D721Med (cell line): ENCODE measurements around the gene ARHGEF16.

ENCODE experiments used
- DNase-seq: peaks from one replicate; pipeline ENCODE4 v3.0.0; 2011; ENCODE audit warnings: low spot score; ENCODE audit not compliant: insufficient read length
- FAIRE-seq: peaks from 2 replicates; lab custom pipeline; 2011; peaks lifted over from hg19 to GRCh38; lab: Jason Lieb, UNC
- TF ChIP-seq, protein P1 (sequence below): IDR thresholded peaks from 2 replicates; pipeline ENCODE4 v1.5.1; 2012; ENCODE audit warnings: mild to moderate bottlenecking, control low read depth; ENCODE audit not compliant: insufficient read depth; ENCODE audit errors: missing control alignments

Gene ARHGEF16

DNA sequence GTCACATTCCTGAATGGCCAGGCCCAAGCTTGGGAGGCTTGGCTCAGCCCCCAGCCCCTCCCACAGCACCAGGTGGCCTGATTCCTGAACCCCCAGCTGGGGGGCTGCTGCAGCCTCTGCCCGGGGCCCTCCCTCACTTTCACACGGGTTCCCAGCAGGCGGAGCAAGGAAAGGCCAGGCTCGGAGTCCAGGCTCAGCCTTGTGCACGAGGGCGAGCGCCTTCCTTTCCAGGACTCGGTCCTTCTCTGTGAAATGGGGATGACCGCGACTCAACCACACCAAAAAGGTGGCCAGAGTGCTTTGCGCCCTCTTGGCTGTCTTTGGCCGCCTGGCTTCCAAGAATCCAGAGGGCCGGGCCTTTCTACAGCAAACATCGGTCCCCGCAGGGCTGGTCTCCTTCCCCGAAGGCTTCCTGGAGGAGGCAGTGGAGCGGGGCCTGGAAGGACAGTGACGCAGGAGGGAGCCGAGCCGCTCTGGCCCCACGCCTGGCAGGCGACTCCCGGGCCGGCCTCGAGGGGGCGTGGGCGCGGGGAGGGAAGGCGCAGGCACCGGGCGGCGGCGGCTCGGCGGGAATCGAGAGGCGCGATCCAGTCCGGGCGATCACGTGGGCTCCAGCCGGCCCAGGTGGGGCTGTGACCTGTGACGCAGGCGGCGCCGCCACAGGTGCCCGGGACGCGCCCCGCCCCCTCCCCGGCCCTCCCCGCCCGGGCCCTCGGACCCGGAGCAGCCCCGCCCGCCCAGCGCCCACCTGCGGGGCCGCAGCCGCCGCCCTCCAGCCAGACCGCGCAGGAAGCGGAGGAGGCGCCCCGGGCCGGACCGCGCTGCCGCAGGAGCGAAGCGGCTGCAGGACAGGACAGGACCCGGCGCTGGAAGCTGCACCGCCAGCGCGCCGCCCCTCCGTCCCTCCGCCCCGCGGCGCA lies at the start of gene ARHGEF16:
Gene ARHGEF16, plus strand, starts transcription at position 775 of the 920 bp plus-strand sequence. CDS start 8,420 bp downstream, outside the sequence.
- DNase-seq (no peak), FAIRE-seq (no peak)
- TF ChIP-seq, protein P1, sequence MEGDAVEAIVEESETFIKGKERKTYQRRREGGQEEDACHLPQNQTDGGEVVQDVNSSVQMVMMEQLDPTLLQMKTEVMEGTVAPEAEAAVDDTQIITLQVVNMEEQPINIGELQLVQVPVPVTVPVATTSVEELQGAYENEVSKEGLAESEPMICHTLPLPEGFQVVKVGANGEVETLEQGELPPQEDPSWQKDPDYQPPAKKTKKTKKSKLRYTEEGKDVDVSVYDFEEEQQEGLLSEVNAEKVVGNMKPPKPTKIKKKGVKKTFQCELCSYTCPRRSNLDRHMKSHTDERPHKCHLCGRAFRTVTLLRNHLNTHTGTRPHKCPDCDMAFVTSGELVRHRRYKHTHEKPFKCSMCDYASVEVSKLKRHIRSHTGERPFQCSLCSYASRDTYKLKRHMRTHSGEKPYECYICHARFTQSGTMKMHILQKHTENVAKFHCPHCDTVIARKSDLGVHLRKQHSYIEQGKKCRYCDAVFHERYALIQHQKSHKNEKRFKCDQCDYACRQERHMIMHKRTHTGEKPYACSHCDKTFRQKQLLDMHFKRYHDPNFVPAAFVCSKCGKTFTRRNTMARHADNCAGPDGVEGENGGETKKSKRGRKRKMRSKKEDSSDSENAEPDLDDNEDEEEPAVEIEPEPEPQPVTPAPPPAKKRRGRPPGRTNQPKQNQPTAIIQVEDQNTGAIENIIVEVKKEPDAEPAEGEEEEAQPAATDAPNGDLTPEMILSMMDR, result no peak

DNA sequence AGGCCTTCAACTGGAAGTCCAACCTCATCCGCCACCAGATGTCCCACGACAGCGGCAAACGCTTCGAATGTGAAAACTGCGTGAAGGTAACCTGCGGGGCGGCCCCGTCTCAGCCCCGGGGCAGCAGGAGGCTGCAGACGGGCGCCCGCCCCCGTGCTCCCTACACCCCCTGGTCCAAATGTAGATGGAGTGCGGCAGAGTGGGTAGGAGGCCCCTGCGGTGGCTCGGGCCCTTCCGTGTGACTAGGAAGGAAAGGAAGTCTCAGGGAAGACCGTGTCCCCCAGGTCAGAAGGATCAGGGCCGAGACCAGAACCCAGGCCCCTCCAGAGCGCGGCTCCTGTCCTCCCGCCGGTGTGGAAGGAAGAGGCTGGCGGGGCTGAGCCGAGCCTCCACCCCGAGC lies 49.7 kb upstream of the ARHGEF16 start:
- TF ChIP-seq, protein P1, result no peak
- DNase-seq, result no peak
- FAIRE-seq, result no peak

DNA sequence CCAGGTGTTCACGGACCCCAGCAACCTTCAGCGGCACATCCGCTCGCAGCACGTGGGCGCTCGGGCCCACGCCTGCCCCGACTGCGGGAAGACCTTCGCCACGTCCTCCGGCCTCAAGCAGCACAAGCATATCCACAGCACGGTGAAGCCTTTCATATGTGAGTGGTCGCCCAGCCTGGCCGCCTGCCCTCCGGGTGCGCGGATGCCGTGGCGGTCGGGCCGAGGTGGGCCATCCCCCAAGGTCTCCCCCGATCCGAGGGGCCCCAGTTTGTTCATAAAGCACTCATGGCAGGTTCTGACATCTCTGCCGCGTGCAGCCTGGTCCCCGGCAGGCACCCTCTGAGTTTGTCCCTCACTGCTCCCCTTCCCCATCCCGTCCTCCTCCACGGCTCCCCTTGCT lies 49.0 kb upstream of the ARHGEF16 start:
- FAIRE-seq (no peak), DNase-seq (no peak)
- TF ChIP-seq, protein P1, result no peak

DNA sequence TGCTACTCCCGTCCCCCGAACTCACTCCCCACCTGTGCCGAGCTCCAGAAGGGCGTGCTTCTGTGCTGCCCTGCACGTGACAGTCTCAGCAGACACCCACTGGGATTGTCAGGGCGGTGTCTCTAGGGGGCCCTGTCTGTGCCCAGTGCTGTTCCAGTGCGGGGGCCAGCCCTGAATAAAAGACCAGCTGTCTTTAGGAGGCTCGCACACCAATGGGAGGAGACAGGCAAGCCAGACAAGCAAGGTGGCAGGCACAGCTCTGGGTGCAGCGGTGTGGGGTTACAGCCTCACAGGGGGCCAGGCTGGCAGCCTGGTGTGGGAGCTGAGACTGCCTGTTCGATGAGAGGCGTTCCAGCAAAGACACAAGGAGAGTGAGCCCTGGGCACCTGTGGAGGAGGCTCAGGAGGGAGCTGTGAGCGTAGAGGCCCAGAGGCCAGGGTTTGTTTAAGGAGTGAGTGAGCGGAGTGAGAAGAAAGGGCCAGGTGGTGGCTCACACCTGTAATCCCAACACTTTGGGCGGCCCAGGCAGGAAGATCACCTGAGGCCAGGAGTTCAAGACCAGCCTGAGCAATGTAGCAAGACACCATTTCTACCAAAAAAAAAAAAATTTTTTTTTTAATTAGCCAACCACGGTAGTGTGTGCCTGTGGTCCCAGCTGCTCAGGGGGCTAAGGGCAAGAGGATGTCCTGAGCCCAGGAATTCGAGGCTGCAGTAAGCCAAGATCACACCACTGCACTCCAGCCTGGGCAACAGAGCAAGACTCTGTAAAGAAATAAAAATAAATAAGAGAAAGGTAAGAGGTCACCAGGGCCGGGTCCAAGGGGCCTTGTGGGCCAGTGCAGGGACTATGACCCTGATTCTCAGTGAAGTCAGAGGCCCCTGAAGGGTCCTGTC lies 48.2 kb upstream of the ARHGEF16 start:
- DNase-seq (no peak), FAIRE-seq (no peak)
- TF ChIP-seq, protein P1, result no peak

DNA sequence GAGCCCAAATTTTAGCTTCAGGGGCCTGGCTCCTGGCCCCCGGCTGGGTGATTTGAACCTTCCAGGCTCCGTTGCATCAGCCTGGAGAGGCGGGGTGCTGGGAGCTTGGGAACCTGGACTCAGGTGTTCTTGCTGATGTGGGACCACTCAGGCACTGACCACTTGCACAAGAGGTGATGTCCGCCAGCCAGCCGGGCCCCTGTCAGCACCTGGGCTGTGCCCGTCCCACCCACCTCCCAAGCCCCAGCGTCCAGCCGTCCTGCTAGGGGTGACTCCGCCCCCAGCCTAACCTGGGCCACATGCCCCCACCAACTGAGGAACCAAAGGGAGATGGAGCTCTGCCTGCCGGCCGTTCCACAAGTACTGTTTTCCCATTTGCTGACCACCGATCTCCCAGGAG lies 47.4 kb upstream of the ARHGEF16 start:
- TF ChIP-seq, protein P1, result no peak
- FAIRE-seq (no peak), DNase-seq (no peak)

DNA sequence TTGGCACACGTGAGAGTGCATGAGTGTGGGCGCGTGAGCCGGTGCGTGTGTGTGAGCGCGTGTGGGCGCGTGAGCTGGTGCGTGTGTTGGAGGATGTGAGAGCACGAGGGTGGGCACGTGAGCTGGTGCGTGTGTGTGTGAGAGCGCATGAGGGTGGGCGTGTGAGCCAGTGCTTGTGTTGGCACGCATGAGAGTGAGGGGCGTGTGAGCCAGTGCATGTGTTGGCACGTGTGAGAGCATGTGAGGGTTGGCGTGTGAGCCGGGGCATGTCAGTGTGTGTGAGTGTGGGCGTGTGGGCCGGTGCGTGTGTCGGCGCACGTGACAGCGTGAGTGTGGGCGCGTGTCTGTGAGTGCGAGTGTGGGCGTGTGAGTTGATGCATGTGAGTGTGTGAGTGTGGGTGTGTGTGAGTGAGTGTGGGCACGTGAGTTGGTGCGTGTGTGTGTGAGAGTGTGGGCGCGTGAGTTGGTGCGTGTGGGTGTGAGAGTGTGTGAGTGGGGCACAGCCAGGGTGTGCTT lies 45.7 kb upstream of the ARHGEF16 start:
- FAIRE-seq (no peak), DNase-seq (no peak)
- TF ChIP-seq, protein P1, result no peak
